Activated T-cell treated with anti-CD3 and anti-CD28 coated beads, Interleukin-2, amount 50 U/mL, for 1 hour (primary cell): ENCODE data around the gene AJUBA.
A peak's percentile ranks its signal among the peaks of the same experiment; 100 is the strongest.
"Not testable (repeated sequence)": the region's sequence is repeated elsewhere in the genome, so short reads cannot be mapped to it uniquely, and the experiment has no call there.

Experiments used
- DNase-seq: peaks from one replicate; pipeline ENCODE4 v3.0.0-alpha.2; 2020

The AJUBA gene

DNA sequence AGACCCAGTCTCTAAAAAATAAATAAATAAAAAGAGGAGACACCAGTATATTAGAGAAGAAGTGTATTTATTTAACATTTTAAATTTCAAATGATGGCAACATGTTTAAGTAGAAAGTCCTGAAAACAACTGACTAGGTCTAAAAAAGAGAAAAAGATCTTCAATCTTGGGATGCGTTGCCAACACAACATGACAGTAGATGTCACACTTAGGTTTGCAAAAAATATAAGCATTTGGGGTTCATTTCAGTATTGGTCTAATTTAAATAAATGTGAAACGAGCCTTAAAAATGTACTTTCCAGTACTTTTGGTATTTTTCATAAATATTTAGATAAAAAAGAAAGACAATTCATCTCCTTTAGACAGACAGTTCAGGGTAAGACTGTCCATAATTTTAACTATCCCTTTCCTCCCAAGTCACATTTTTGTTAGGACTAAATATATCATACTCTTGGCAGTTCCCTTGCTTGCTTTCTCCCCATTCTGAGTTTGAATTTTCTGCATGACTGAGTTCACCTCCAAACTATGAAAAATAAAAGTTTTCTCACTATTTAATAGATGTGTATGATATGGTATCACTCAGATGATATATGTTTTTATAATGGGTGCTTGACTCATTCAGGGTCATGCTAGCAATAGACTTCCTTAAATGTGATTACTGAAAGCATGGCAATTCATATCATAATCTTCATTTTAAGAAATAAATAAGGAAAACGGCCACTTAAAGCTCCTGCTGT is 23.3 kb upstream of the AJUBA start:
- DNase-seq, result no peak

DNA sequence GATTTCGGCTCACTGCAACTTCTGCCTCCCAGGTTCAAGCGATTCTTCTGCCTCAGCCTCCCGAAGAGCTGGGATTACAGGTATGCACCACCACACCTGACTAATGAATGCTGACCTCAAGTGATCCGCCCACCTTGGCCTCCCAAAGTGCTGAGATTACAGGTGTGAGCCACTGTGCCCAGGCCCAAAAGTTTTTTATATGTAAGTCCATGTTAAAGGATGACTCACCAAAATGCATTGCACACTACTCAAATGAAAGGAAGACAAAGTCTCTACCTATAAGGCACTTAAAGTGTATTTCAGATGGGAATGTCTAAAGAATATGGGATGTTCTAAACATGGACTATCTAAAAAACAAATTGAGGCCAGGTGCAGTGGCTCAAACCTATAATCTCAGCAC is 21.9 kb upstream of the AJUBA start:
- DNase-seq, result not testable (repeated sequence)

DNA sequence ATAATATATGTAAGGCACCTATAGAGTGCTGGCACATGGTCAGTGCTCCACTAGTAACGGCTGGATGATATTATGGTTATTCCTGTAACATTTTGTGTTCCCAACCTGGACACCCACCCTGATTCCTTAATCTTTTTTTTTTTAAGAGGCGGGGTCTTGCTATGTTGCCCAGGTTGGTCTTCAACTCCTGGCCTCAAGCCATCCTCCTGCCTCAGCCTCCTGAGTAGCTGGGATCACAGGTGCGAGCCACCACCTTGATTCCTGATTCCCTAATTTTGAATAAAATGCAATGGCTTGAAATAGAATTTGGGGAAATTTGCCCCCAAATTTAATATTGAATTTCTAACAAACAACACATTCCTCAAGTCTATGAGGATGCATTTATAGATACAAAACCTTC is 20.2 kb upstream of the AJUBA start:
- DNase-seq, result no peak

DNA sequence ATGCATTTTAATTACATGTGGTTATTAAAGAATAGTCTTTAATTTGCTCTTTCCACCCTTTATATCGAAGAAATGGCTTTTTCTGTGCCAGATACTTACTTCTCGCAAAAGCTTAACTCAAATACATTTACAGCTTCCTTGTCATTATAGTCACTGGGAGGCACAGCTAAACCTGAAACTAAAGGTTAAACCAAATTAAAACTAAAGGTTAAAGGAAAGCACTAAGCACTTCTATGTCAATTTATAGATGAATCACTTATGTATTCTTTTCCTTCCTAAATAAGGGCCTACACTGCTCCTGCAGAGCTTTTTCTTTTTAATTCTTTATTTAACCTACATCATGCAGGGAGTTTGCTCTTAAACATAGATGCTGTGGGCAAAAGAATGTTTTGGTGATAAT is 18.5 kb upstream of the AJUBA start:
- no peak for DNase-seq

DNA sequence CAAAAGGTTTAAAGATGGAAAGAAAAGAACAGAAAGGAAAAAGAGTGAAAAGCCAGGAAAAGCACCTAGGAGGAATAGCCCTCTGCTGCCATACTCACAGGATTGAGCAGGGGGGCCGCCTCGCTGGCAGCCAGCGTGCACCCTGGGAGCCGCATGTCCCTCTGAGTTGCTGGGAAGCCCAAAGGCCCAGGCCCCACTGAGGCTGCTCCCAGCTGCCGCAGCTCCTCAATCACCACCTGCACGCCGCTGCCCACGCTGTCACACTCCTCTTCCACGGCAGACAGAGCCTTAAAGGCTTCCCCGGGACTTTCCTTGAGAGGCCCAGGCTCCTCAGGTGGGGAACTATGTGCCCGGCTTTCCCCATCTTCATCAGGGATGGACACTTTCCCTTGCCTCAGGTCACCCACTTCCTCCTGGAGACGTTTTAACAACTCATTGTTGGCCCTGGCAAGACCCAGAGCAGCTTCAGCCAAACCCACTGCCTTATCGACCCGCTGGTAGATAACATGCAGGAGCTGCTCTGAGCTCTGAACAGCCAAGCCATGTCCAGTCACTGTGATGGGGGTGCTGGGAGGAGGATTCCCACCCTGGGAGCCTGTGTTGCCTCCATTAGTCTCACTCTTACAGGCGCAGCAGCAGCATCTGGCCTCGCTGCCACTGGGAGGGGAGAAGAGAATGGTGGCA is 16.1 kb upstream of the AJUBA start:
- no peak for DNase-seq

DNA sequence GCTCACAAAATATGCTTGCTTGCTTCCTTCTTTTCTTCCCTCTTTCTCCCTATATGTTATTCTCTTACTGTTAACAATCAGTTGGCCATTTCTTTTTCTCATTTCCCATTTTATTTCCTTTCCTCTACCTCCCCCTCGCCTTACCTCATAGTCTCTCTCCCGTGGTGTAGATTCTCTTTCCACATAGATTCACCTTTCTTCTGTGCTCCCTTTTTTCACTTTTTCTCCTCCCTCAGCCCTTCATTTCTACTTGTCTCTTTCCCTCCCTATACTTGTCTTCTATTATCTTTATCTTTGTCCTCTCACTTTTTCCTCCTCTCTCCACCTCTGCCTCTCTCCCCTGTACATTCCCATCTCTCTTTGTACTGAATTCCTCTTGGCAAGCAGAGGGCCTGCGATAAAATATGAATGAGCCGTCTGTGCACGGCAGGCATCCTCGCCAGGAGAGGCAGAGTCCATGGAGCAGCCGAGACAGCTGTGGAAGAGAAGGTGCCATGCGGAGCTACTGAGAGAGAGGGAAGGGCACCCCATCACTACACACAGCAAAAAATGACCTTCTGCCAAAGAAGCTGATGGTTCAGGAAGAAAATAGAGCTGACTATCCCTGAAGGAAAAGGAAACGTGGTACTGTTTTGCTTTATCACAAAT is 15.4 kb upstream of the AJUBA start:
- DNase-seq, result no peak

DNA sequence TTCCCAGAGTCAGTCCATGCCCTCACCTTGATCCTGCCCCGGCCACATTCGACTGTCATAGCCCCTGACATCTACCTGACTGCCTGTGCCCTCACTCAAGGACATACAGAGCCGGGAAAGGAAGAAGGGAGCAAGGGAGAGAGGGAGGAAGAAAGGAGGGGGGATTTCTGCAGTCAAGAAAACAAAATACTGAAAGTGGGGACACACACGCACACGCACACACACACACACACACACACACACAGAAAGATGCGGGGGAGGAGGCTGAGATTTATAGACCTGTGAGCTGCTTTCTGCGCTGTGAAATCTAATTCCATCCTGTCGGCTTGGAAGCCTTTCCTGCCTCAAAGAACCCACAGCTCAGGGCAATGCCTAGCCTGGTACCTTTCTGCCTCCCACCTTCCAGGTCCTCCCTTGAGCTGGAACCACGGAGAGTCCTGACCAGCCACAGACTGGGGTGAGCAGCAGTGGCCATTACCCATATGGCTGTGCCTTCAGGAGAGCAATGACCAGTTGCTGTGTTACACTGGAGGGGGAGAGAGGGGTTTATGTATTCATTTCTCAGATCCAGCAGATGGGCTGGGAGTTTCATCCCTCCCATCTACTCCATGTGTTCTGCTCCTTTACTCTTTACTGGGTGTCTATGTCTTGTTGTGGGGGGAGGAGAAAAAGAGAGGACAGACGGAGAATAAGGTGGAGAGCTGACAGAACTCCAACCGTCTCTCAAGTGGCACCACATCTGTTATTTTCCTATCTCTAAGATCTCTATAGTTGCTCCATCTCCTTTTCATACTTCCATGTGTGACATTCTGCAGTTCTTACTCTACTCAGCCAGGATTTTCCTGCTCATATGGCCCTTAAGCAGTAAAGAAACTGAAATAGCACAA is 14.7 kb upstream of the AJUBA start:
- DNase-seq, result no peak

DNA sequence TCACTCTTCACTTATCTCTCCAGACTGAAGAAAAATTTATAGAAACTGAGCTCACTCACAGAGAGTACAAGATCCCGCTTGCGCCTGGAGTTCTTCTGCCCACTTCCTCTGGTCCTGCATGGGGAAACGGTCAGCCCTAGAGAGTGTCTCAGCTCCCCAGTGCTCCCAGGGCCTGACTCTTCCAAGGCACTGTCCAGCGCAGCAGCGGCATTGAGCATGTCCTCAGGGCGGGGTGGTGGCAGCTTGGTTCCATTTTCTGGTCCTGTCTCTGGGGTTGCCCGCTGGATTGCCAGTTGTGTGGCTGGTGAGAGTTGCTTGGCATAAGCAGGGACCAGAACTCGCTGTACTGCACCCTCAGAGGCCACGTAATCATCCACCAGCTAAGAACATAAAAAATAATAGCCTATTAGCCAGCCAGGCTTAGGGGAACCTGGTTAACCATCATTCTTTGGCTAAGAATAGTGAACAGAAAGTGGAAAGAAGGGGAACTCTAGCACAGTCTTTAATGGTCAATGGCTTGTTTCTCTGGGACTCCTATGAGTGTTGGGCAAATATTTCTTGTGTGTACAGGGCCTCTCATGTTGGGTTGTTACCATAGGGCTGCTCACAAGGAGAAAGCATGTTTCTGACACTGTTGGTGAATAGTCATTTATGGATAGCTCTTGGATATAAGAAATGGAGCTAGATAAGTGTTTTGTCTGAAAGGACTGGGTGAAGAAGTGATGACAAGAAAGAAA is 13.7 kb upstream of the AJUBA start:
- DNase-seq, result no peak

DNA sequence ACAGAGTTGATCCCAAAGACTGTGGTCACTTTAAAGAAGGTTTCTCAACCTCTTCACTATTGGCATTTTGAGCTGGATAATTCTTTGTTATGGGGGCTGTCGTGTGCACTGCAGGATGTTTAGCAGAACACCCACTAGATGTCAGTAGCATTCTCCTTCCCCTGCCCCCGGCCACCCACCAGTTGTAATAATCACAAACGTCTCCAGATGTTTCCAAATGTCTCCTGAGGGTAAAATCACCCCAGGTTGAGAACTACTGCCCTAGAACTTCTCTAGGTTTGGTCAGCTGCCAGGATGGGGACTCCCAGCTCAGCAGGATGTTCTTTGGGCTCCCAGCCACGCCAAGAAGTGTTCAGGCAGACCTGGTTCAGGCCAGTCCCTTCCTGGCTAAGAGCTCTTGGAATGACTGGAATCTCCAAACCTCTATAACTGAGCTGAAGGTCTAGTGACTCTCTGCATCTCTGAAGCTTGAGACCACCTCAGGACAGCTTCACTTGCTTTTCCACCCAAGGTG is 12.5 kb upstream of the AJUBA start:
- peak; percentile 36 for DNase-seq

DNA sequence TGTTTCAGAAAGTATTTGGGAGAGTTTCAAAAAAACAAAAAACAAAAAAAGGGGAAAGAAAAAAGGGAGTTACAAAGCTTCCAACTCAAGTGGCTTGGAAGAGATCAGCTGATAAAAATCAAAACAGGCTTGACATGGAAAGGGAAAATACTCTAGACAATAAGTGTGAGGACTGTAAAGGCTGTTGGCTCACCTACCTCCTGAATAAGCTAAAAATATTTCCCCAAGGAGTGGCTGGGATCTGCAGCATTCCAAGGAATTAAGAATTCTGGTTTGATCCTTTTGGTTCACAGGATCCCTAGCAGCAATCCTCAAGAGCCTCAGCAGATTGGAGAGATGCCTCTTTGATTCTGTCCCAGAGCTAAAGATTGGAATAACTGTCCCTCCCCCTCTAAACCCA is 11.2 kb upstream of the AJUBA start:
- DNase-seq, result no peak

DNA sequence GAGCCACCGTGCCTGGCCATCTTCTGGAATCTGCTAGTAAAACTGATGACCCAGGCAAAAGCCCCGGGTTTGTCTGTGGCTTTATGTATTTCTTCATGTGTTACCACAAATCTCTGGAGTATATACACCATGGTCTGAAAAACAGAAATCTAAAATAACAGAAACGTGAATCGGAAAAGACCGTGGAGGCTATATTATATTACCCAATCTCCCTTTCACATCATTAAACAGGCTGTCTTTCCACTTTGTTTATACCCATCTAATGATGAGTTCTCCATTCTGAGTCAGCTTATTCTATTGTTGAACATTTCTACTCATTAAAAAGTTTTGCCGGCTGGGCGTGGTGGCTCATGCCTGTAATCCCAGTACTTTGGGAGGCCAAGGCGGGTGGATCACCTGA is 9.5 kb upstream of the AJUBA start:
- no peak for DNase-seq

DNA sequence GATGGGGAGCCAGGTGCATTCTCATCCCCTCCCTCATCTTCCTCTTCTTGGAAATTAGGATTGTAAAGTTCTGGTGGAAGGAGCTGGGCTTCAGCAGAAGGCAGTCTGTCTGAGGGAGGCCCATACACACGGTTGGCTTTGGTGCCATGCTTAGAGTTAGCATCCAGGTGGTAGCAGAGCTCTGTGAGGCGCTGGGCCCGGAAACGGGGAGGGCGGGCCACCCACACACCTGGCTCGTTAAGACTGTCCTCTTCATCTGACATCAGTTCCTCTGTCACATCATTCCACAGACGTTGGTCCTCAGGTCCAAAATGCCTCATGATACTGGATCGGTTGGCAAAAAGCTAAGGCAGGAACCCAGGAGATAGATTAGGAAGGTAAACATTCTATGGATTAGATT is 4.9 kb upstream of the AJUBA start:
- DNase-seq, result no peak

DNA sequence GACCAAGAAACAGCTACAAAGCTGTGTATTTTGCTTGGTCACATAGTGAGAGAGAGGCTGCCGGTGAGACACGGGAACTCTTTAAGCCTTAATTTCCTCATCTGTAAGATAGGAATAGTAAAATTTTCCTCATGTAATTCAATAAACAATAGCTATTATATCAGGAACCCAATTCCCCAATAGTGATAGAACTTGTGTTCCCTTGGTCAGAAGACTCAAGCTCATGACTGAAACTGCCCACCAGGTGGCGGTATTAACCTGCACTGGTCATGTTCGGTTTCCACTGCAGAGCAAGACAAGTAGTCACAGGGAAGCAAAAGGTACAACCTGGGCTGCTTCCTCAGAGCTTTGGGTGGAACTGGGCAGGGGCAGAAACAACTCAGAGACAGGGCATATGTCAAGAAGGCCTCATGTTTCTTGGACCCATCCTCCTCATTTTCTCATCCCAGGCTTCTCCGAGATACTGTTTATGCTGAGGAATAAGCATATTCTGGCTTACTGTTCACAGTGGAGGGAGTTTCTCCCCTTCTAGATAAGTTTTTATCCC is 4.2 kb upstream of the AJUBA start:
- peak; percentile 86 for DNase-seq

DNA sequence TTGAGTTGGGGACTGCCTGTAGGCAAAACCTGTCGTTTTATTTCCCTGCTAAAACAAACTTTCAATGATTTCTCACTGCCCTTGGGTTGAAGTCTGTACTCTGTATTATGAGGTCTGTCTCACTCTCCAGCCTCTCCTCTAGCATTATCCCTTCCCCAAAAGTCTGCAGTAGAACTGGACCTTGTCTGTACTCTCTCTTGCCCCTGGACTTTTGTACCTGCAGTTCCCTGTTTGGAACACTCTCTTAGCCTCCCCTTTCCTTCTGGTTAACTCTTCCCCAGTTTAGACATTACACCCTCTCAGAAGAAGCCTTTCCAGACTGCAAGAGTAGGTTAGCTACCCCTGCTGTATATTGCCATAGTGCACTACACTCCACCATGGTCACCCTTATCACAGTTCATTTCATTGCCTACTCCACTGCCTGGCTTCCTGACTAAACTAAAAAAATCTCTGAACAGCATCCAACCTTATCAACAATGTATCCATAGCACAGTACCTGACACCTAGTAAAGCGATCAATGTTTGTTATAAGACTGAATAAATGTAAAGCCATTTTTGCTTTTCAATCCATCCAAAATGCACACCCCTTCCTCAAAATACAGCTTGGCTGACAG is 3.6 kb upstream of the AJUBA start:
- no peak for DNase-seq

DNA sequence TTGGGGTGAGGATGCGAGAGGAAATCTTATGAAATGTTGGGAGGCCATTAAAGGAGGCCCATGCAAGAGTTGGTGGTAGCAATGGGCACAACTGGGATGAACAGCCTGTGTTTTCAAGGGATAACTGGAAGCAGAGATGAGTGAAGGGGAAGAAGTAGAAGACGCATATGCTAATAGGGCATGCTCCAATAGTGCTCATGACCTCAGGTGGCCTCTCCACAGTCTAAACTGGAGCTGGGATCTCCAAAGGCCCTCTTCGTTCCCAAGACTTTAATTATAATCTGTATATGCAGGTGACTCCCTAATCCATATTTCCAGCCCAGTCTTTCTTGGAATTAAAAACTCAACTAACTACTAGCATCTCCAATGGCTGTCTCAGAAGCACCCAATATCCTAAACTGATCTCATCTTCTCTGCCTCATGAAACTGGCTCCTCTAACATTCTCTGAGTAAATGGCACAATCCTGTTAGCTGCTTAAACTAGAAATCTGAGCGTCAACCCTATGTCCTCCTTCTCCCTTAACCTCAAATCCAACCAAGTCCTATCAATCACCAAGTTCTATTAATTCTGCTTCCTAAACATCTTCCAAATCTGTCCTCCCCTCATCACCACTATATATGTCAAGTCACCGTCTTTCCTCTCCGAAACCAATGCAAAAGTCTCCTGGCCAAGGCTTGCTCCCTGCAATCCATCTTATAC is 2.8 kb upstream of the AJUBA start:
- no peak for DNase-seq

DNA sequence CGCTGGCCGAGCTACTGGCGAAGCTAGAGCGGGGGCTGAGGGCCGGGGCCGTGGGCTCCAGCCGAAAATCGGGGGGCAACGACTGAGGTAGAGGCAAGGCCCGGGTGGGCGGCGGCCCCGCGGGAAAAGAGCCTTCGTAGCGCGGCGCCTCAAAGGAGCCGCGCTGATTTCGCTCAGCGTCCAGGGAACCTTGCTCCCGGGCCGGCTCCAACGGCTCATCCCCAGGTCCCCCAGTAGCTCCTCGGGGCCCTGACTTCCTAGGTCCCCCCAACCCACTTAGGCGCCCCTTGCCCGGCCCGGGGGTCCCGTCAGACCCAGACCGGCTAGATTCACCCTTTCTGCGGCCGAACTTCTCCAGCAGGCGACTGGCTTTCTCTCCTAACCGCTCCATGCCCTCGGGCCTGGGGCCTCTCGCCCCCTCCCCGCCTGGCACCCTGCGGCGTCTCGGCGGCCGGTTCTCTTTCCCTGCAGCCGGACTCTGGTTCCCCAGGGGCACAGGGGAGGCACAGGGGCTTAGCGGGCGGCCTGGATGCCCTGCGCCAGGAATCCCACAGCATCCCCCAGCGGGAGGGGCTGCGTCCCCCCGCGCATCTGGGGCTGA is 375 bp downstream of the AJUBA start:
- no peak for DNase-seq

DNA sequence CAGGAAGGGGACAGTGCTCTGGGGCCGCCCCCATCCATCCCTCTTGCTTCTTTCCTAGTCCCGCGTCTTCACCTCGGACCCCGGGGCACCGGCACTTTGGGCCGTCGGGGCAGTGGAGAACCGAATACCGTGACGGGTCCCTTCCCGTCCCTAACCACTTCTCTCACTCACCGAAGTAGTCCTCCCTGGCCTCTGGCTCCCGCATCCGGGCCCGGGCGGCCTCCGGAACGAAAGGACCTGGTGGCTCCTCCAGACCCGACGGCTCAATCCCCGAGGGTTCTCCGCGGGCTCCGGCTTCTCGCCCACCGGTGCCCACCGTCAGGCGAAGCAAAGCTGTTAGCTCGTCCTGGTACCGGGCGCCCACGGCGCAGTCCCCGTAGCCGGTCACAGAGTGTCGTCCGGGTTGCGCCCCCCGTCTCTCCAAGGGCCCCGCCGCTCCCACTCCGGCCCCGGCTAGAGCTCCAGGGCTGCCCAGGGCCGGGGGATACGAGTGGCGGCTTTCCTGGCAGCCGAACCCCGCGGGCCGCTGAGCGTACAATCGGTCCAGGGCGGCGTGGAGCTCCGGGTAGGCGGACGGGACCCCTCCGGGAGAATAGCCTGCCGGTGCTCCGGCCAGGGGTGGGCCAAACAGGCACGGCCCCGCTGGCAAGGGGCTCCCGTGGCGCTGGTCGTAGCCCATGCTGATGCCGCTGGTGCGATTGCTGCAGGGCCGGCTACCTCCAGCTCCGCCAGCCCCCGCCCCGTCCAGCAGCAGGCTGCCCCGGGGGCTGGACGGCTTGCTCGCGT is 1.1 kb downstream of the AJUBA start:
- DNase-seq, result peak; percentile 51

DNA sequence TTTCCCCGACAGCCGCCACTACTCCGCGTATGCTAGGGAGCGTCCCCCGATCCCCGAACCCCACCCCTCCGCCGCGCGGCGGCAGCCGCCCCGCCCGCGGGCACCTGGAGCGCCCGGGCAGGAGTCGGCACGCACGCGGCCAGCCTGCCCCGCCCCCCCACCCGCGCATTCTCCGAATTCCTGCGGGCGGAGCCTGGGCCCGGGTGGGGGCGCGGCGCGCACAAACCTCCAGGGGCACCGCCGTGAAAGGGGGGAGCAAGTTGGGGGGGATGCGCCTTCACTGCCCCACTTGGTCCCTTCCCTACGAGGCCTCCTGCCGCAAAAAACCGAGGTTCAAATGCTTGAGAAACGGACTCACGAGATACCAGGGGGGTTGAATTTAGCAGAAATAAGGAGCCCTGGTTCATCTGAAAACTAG is 1.7 kb downstream of the AJUBA start:
- DNase-seq, result peak; percentile 50

DNA sequence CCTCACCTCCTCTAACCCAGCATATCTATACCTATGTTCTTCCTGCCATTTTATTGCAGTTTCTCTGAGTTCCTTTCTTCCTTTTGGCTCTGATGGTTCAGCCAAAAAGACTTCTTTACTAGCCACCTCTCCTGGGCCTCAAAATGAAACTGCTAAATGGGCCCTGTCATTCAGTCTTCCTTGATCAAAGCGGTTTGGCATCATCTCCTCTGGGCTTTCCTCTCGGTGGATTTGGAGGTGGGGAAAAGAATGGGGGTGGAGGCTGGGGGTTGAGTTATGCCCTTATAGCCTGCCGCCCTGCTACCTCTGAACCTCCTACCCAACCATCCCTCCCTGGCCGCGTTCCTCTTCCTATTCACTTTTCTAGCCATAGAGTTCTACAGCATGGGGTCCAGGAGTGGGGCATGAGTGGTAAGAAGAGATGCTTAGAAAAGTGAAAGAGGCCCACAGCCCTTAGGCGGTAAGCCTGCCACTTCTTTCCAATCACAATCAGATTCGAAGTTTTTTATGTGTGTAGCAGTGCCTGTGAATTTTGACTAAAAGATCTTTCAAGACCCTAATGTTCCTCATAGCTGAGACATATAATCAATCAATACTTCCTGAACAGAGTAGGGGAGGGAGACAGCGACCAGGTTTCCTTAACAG is 2.5 kb downstream of the AJUBA start:
- no peak for DNase-seq
